GM12874 (cell line): ENCODE data around the gene PNMA1.

Experiments used
- TF ChIP-seq, protein P1 (sequence below): IDR thresholded peaks from 2 replicates; pipeline ENCODE4 v1.5.1; 2011; ENCODE audit warnings: low read depth, mild to moderate bottlenecking, control low read depth, low read length, moderate library complexity; ENCODE audit not compliant: insufficient read depth

PNMA1 gene

DNA sequence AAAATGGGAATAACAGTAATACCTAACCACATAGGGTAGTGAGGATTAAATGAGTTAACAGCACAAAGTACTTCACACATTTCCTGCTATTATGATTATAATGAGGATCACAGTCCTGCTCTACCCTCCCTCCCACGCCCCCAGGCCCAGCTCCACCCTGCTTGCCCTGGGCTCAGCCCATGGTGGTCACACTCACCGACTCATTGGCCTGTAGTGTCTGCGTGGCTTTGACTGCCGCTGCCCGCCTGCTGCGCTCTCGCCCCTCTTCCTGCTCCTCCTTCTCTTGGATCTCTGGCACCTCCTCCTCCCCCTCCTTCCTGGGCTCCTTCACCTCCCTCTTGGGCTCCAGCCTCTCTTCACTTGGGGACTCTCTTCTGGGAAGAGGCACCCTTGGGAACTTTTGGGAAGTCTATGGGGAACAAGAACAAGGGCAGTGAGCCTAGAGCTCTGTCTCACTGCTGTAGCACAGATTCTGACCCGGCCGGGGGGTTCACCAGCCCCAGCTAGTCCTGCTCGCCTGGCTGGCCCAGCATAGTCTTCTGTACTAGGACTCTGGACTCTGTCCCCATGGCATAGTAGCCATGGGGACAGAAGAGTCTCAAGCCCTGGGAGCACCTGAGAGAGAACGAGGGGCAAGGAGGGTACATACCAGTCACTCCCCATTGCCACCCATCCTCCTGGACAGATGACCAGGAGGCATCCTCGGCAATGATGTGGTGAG, 7.1 kb upstream of the PNMA1 start:
- TF ChIP-seq, protein P1, sequence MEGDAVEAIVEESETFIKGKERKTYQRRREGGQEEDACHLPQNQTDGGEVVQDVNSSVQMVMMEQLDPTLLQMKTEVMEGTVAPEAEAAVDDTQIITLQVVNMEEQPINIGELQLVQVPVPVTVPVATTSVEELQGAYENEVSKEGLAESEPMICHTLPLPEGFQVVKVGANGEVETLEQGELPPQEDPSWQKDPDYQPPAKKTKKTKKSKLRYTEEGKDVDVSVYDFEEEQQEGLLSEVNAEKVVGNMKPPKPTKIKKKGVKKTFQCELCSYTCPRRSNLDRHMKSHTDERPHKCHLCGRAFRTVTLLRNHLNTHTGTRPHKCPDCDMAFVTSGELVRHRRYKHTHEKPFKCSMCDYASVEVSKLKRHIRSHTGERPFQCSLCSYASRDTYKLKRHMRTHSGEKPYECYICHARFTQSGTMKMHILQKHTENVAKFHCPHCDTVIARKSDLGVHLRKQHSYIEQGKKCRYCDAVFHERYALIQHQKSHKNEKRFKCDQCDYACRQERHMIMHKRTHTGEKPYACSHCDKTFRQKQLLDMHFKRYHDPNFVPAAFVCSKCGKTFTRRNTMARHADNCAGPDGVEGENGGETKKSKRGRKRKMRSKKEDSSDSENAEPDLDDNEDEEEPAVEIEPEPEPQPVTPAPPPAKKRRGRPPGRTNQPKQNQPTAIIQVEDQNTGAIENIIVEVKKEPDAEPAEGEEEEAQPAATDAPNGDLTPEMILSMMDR = no peak

DNA sequence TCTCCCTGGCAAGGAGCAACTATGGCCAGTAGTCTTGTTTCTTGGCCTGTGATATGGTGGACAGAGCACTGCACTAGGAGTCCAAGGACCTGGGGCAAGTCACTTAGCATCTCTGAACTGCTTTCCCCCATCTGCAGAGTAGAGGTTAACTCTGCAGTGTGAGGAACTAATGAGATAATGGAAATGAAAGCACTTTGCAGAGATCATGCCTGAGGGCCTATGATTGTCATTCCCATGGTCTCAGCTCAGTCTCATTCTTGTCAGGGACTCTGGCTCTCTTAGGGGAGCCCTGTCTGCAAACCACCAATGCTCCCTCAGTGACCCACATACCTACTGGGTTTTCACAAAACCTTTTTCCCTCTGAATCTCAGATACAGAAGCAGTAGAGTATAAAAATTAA, 6.5 kb upstream of the PNMA1 start:
- TF ChIP-seq, protein P1 = no peak

DNA sequence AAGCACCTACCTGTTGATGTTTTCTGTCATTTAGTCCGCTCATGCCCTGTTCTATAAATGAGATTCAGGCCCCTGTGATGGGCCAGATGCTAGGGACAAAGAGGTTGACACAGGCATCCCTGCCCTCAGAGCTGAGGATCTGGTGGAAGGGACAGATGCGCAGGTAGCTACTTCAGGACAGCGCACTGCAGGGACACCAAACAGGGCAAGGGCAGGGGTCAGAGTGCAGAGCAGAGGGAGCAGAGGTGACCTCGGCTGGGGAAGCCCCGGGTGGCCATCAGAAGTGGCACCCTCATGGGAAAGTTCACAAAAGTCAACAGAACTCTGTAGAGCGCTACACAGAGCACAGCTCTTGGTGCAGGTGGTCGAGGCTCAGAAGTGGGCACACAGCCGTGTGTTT, 5.6 kb upstream of the PNMA1 start:
- TF ChIP-seq, protein P1 = no peak

DNA sequence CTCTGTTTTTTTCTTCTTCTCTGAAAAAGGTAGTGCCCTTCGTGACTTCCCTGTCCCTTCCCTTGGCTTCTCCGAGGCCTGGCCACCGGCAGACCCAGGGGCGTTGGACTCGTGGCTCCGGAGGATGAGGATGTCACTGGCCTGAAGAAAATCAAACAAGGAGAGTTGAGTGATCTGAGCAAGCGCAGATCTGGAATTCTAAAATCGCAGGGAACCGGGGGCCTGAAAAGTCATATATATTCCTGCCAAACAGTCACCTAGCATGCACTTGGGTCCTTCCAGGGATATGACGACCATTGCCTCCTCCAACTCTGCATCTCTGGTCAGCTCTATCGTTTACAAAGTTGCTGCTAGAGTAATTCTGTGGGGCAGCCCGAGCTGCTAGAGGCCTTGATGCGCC, 5.2 kb upstream of the PNMA1 start:
- TF ChIP-seq, protein P1 = no peak

DNA sequence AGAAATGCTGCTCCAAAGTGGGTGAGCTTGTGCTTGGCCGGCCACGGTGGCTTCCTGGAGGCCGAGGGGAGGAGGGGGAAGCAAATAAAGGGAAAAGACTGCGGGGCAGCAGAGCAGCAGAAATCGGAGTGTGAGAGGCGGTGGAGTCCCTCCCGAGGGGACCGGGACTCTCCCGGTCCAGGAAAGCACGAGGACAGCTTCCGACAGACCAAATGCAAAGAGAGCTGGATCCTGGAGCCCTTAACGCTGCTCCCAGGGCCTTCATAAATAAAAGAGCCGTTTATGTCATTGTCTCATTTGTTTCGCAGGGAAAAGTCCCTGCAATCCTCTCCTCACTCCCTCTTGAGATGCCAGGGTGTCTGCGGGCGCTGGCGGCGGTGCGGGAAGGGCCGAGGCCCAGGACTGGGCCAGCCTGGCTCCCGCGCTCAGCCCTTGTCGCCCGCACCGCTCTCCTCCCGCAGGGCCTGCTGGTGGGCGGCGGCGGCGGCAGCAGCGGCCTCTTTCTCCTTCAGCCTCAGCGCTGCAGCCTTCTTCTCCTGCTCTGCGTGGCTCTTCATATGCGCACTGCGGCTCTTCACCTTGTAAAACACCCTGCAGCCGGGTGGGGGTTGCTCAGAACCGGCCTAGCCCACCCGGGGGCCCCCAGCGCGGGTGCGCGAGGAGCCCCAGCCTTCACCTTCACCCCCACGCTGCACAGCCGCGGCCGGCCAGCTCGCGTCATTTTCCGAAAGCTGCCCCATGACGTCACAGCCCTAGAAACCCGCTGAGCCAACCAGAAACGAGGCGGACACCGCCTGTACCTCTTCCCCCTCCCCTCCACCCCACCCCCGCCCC, 4.5 kb upstream of the PNMA1 start:
- TF ChIP-seq, protein P1 = no peak

DNA sequence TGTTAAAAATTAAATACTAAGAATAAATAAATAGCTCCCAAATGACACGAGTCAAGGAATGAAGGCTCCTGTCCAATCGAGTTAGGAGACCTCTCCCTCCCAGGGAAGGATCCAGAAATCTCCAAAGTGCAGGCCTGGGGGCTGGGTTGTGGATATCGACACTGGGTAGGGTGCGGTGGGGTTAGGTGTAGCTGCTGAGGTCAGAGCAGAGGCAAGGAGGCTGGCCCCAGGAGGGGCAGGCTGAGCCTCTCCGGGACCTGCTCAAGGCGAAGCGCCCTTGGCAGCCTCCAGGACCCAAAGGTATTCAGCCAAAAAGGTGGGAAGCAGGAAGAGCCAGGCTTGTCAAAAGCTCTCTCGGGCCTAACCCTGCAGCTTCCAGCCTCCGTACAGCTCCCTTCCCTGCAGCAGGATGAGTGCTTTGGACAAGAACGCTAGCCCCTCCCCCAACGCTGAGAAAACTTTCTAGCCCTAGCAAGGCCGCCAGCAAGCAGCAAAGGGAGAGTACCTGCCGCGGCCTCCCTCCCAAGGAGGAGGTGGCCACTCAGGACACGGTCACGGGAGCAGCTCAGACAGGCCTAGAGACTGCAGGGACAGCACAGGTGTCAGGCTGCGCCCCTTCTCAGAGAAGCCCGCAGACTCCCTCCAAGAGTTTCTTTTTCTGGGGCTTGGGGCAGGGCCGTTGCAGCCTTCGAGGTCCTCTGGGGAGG, 3.7 kb upstream of the PNMA1 start:
- TF ChIP-seq, protein P1 = no peak

DNA sequence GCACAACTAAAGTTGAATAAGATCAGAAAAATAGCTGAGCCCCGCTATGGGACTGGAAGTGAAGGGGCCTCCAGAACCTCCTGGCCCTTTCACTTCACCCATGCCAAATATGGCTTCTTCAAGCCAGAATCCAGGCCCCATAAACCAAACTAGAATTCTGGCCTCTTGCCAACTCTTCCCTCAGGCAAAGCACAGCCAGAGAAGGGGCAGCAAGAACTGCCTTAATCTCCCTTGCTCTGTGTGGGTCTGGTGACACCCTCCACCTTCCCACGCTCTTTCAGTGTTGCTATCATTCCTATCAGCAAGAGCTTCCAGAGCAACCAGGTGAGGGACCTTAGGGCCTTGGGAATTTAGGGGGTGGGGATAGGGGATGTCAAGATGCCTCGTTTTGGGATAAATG, 3.1 kb upstream of the PNMA1 start:
- TF ChIP-seq, protein P1 = no peak
